Osteocyte (in vitro differentiated cells): ENCODE data around the gene C14orf180. TPM values are rescaled to one million over a fixed set of nuclear protein-coding genes. Genes with fewer than 3 reads are reported as not detected.

Experiments used
- DNase-seq: peaks from one replicate; pipeline ENCODE4 v3.0.0; 2021; ENCODE audit warnings: mixed read lengths; ENCODE audit not compliant: unreplicated experiment; ENCODE audit errors: extremely low spot score
- H3K27ac Mint-ChIP-seq: one replicate; pipeline ENCODE4 v1.8.0; 2021; ENCODE audit warnings: mild to moderate bottlenecking, mixed read lengths; ENCODE audit not compliant: unreplicated experiment
- H3K27me3 Mint-ChIP-seq: one replicate; pipeline ENCODE4 v1.8.0; 2021; ENCODE audit warnings: mixed read lengths; ENCODE audit not compliant: unreplicated experiment
- H3K36me3 Mint-ChIP-seq: one replicate; pipeline ENCODE4 v1.8.0; 2021; ENCODE audit warnings: mixed read lengths; ENCODE audit not compliant: unreplicated experiment
- H3K4me1 Mint-ChIP-seq: one replicate; pipeline ENCODE4 v1.8.0; 2021; ENCODE audit warnings: mixed read lengths; ENCODE audit not compliant: unreplicated experiment
- H3K4me3 Mint-ChIP-seq: one replicate; pipeline ENCODE4 v1.8.0; 2021; ENCODE audit warnings: mild to moderate bottlenecking, moderate library complexity, mixed read lengths; ENCODE audit not compliant: unreplicated experiment
- H3K9me3 Mint-ChIP-seq: one replicate; pipeline ENCODE4 v1.8.0; 2021; ENCODE audit warnings: mixed read lengths; ENCODE audit not compliant: unreplicated experiment
- total RNA-seq: library from RNA; stranded (reverse); gene quantifications from 2 replicates; pipeline ENCODE4 v1.2.1, GENCODE V29; 2021
- TF ChIP-seq, protein P1 (sequence below): fragments of 200-600 bp; sonication (generic); IDR thresholded peaks from 2 replicates; pipeline ENCODE4 v1.5.0; 2021; ENCODE audit warnings: antibody characterized with exemption, mild to moderate bottlenecking, moderate library complexity

Gene C14orf180
- total RNA-seq, 1 donor from 2014 or later, result not detected

- no peak for DNase-seq
- H3K9me3 Mint-ChIP-seq, result no peaks in the 10 kb centered on the region
- peaks cover 35% of the 10 kb centered on the region for H3K27me3 Mint-ChIP-seq
- H3K36me3 Mint-ChIP-seq, result no peaks in the 10 kb centered on the region
- no peak overlapping the region for H3K4me3 Mint-ChIP-seq
- peaks cover 3% of the 10 kb centered on the region for H3K4me1 Mint-ChIP-seq
- no peak overlapping the region for H3K27ac Mint-ChIP-seq
- TF ChIP-seq, protein P1, sequence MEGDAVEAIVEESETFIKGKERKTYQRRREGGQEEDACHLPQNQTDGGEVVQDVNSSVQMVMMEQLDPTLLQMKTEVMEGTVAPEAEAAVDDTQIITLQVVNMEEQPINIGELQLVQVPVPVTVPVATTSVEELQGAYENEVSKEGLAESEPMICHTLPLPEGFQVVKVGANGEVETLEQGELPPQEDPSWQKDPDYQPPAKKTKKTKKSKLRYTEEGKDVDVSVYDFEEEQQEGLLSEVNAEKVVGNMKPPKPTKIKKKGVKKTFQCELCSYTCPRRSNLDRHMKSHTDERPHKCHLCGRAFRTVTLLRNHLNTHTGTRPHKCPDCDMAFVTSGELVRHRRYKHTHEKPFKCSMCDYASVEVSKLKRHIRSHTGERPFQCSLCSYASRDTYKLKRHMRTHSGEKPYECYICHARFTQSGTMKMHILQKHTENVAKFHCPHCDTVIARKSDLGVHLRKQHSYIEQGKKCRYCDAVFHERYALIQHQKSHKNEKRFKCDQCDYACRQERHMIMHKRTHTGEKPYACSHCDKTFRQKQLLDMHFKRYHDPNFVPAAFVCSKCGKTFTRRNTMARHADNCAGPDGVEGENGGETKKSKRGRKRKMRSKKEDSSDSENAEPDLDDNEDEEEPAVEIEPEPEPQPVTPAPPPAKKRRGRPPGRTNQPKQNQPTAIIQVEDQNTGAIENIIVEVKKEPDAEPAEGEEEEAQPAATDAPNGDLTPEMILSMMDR, result no peak
These were observed 24.3 kb downstream of the C14orf180 start for GRCh38 chr14:104603711-104604401.

DNA sequence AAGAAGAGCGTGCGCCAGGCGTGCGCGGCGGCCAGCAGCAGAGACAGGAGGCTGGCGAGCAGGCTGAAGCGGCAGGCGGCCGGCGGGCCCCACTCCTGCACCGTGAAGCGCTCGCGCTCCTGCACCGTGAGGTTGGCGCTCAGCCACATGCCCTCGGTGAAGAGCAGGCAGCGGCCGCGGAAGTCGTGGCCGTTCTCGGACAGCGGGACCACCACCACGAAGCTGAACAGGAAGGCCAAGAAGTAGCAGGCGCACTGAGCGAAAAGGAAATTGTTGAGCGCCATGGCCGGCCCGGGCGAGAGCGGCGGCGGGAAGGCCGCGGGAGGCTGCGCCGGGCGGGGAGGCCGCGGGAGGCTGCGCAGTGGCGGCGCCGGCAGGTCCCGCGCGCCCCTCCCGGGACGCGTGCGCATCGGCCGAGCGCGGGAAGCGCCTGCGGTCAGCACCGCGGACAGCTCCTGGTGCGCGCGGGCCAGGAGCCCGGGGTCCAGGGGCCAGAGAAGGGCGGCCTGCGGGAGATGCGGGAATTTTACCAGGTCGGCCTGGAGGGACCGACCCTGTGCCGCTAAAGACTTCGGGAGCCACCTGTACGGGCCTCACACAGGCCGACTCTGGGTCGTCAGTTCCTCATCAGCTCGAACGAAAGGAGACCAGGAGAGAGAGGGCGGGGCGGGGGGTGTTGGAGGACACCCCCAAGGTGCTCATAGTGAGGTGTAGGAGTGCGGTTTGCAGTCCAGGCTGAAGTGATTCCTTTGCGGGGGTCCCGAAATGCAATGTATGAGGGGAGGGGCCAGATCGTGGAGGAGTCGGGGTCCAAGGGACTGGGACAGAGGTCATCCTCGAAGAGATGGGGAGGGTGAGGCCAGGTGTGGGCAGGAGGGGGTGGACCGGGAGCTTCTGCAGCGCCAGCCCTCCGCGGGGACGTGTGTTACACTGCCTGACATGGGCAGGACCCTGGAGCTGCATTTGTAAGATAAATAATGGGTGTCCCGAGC is 25.2 kb downstream of the C14orf180 start, which contains the start of gene TMEM179:
Gene TMEM179, minus strand, starts transcription at position 315 of the 992 bp plus-strand sequence. Its CDS starts 31 bp downstream, at position 284.
- DNase-seq, result no peak
- Mint-ChIP-seq H3K4me3 (peak within 1 kb of the TSS; percentile 51), H3K27ac (no peak within 1 kb of the TSS), H3K9me3 (no peaks in the 10 kb centered on the region), H3K36me3 (no peaks in the 10 kb centered on the region), H3K27me3 (peaks cover 38% of the 10 kb centered on the region), H3K4me1 (peaks cover 3% of the 10 kb centered on the region)
- TF ChIP-seq, protein P1, result no peak

- H3K27me3 Mint-ChIP-seq, result peaks cover 34% of the 10 kb centered on the region
- TF ChIP-seq, protein P1, result no peak
- no peaks in the 10 kb centered on the region for H3K9me3 Mint-ChIP-seq
- no peak overlapping the region for H3K4me3 Mint-ChIP-seq
- no peak for DNase-seq
- no peaks in the 10 kb centered on the region for H3K36me3 Mint-ChIP-seq
- no peak overlapping the region for H3K27ac Mint-ChIP-seq
- H3K4me1 Mint-ChIP-seq, result no peaks in the 10 kb centered on the region
These were observed 30.1 kb downstream of the C14orf180 start for GRCh38 chr14:104609666-104610065.

DNA sequence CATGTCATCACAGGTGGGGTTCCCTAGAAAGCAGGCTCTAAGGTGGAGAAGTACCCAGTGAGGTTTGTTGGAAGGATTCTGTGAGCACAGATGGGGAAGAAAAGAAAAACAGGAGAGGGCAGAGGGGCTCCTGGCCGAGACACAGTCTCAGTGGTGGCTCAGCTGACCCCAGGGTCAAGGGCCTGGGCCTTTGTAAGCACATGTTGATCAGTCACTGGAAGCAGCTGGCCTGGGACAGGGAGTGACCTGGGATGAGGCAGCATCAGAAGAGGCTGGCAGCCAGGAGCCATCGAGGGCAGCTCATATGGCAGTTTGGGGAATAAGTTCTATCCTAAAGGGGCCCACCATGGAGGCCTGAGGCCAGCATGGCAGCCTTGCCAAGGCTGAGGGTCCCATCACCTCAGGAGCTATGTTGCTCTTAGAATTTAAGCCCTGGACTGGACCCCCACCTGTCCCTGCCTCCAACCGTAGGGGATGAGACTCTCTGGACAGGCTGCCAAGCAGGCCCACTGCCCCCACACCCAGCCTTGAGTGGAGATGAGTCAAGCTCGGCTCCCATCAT is 31.3 kb downstream of the C14orf180 start:
- Mint-ChIP-seq H3K36me3 (no peaks in the 10 kb centered on the region), H3K9me3 (peaks cover 4% of the 10 kb centered on the region), H3K27ac (no peak overlapping the region), H3K27me3 (peaks cover 25% of the 10 kb centered on the region), H3K4me3 (no peak overlapping the region), H3K4me1 (no peaks in the 10 kb centered on the region)
- DNase-seq, result no peak
- TF ChIP-seq, protein P1, result no peak
